RWPE1 (cell line): ENCODE results near the gene STIP1.

Source experiments
- CTCF ChIA-PET: fragments of 350-600 bp; sonication (Branson Sonifier 250); formaldehyde crosslinking; extraction: SDS; loops from one replicate; lab custom pipeline; 2021; lab: Yijun Ruan, JAX
- POLR2A ChIA-PET: fragments of 400-600 bp; formaldehyde crosslinking; extraction: SDS; loops from one replicate; lab custom pipeline; 2020; ENCODE audit warnings: antibody characterized with exemption; ENCODE audit not compliant: low non-redundant PET; lab: Yijun Ruan, JAX
- DNase-seq: peaks from one replicate; pipeline ENCODE4 v3.0.0; 2012; ENCODE audit warnings: low spot score
- H3K27ac ChIP-seq: fragments of 450-650 bp; 2 replicates; pipeline ENCODE4 v1.5.1; 2017
- TF ChIP-seq, protein P1 (sequence below): fragments of 450-650 bp; conservative IDR thresholded peaks from 2 replicates; pipeline ENCODE4 v1.5.1; 2017; ENCODE audit warnings: low read depth, mild to moderate bottlenecking

The STIP1 gene

DNA sequence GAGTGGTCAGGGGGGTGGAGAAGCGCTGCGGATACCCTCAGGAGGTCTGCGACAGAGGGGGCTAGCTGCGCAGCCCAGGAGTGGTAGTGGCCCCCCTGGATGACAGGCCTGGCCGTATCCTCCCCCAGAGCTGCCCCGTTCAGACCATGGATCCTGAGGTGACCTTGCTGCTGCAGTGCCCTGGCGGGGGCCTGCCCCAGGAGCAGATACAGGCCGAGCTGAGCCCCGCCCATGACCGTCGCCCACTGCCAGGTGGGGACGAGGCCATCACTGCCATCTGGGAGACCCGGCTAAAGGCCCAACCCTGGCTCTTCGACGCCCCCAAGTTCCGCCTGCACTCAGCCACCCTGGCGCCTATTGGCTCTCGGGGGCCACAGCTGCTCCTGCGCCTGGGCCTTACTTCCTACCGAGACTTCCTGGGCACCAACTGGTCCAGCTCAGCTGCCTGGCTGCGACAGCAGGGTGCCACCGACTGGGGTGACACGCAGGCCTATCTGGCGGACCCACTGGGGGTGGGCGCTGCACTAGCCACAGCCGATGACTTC is 40.6 kb downstream of the STIP1 start:
- CTCF ChIA-PET, result interaction anchor here (0.9 to 1.2 kb wide), 3 partner anchors 10 to 74 kb away, joined by 3 to 5 read pairs (median 3); no protein-coding TSS in a partner anchor
- TF ChIP-seq, protein P1, sequence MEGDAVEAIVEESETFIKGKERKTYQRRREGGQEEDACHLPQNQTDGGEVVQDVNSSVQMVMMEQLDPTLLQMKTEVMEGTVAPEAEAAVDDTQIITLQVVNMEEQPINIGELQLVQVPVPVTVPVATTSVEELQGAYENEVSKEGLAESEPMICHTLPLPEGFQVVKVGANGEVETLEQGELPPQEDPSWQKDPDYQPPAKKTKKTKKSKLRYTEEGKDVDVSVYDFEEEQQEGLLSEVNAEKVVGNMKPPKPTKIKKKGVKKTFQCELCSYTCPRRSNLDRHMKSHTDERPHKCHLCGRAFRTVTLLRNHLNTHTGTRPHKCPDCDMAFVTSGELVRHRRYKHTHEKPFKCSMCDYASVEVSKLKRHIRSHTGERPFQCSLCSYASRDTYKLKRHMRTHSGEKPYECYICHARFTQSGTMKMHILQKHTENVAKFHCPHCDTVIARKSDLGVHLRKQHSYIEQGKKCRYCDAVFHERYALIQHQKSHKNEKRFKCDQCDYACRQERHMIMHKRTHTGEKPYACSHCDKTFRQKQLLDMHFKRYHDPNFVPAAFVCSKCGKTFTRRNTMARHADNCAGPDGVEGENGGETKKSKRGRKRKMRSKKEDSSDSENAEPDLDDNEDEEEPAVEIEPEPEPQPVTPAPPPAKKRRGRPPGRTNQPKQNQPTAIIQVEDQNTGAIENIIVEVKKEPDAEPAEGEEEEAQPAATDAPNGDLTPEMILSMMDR, result no peak; the same call in 1 of the 2 replicates

DNA sequence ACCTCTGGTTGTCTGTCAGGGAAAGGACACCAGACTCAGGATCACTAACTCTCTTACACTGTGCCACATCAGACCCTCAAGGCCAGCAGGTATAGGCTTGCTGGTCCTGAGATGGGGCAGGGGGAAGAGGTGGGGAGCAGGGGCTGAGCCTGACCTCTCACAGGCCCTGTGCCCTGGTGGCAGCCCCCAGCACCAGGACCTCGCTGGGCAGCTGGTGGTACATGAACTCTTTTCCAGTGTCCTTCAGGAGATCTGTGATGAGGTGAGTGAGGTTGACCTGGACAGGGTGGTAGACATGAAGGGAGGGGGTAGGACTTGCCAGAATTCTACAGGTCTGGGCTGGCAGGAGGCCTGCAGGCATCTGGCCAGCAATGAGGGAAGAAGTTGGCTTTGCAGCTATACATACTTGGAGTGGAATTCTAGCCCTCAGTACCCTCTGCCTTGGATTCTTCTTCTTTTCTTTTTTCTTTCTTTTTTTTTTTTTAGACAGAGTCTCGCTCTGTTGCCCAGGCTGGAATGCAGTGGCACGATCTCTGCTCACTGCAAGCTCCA is 41.5 kb downstream of the STIP1 start:
- TF ChIP-seq, protein P1, result no peak
- CTCF ChIA-PET, result interaction anchor here (0.9 to 1.1 kb wide), 2 partner anchors 9 to 10 kb away, joined by 3 to 5 read pairs; no protein-coding TSS in a partner anchor
- peak overlapping the region; percentile 98 for H3K27ac ChIP-seq
- POLR2A ChIA-PET, result interaction anchor here (0.7 to 0.9 kb wide), 2 partner anchors 12 to 19 kb away, joined by 3 to 6 read pairs; no protein-coding TSS in a partner anchor
- no peak for DNase-seq

More for the DNA sequence above, 40.6 kb downstream of the STIP1 start:
- POLR2A ChIA-PET, result interaction anchor here (0.6 to 0.9 kb wide), 2 partner anchors 10 to 19 kb away, joined by 3 read pairs; no protein-coding TSS in a partner anchor
- H3K27ac ChIP-seq, result peak overlapping the region; percentile 98
- DNase-seq, result no peak

DNA sequence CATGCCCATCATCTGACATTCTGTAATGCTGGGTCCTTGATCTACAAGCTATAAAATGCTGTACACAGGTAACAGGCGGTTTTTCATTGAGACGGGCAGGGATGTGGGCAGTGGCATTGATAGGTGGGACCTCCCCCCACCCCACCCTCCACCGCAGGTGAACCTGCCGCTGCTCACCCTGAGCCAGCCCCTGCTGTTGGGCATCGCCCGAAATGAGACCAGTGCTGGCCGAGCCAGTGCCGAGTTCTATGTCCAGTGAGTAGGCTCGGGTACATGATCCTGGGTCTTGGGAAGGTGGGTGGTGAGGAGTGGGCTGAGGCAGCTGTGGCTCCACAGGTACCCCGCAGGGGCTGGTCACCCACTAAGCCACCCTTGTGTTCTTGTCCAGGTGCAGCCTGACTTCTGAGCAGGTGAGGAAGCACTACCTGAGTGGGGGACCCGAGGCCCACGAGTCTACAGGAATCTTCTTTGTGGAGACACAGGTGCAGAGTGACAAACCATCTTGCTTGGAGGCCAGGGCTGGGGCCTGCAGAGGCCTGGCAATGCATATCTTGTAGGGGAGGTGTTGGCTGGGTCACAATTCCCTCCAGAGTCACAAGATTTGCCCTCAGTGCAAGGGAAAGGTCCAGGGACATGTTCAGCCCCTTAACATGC is 43.2 kb downstream of the STIP1 start:
- DNase-seq, result no peak
- ChIA-PET CTCF (interaction anchor here (0.6 kb wide), 1 partner anchor 1550 kb away, joined by 3 read pairs; no protein-coding TSS in a partner anchor), POLR2A (no interaction called here)
- TF ChIP-seq, protein P1, result no peak
- peak overlapping the region; percentile 98 for H3K27ac ChIP-seq

DNA sequence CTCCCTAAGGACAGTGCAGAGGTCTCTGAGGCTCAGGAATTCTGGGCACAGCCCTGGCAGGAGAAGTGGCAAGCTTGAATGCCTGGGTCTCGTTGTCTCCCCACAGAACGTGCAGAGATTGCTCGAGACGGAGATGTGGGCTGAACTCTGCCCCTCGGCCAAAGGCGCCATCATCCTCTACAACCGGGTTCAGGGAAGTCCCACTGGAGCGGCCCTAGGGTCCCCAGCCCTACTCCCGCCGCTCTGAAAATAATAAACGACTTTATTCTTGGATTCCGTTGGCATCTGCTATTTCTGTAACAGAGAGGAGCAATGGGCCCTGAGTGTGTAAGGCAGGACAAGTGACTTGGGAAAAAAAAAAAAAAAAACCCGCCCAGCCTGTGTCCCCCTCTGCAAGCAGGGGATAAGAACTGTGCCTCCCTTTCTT is 43.8 kb downstream of the STIP1 start:
- ChIA-PET POLR2A (no interaction called here), CTCF (interaction anchor here (0.6 kb wide), 1 partner anchor 1550 kb away, joined by 3 read pairs; no protein-coding TSS in a partner anchor)
- TF ChIP-seq, protein P1, result no peak
- no peak for DNase-seq
- peak overlapping the region; percentile 98 for H3K27ac ChIP-seq

DNA sequence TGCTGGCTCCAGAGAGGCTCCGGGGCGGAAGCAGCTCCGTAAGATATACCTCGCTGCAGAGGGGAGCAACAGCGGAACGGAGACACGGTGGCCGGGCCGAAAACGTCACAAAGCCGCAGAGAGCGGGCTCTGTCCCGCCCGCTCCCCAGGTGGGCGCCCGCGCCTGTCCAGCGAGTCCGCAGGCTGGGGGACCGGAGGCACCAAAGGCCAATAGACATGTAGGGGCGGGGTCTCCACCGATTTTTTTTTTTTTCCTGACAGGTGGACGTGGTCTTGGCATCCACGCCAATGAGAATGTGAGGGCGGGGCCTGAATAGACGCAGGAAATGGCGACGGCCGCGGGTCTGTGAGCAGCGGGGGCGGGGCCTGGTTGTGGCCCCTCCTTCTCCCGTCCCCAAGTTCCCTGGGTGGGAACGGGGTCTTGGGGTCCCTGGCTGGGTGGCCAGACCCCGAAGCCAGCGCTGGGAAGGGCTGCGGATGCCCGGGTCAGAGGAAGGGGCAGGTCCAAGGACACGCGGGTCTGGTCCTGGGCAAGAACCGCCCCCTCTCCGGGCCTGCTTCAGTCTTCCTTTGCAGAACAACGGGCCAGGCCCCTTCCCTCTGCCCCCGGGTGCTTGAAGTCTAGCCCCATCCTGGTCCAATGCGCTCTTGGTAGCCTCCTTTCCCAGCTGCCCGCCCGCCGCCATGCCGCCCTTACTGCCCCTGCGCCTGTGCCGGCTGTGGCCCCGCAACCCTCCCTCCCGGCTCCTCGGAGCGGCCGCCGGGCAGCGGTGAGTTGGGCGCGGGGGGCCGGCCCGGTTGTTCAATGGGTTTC is 44.4 kb downstream of the STIP1 start, which contains the start of gene DNAJC4:
TSS of gene DNAJC4 (plus strand) at position 378 of the 814 bp plus-strand sequence. CDS start at position 685, 307 bp downstream.
- POLR2A ChIA-PET, result interaction anchor here (0.5 kb wide), 1 partner anchor 94 kb away, joined by 3 read pairs; no protein-coding TSS in a partner anchor
- CTCF ChIA-PET, result interaction anchor here (0.6 kb wide), 2 partner anchors 77 to 1549 kb away, joined by 3 to 4 read pairs; no protein-coding TSS in a partner anchor
- TF ChIP-seq, protein P1, result no peak
- peak within 1 kb of the TSS; percentile 98 for H3K27ac ChIP-seq
- no peak for DNase-seq
